OCI-LY3 (cell line): Measurements from ENCODE around the gene CAPN7.

Experiments
- H2AFZ ChIP-seq: fragments of 200-600, 300-600 bp; shearing (Covaris generic); 2 replicates; pipeline ENCODE4 v1.6.0; 2014; ENCODE audit warnings: antibody characterized with exemption, low read depth, low read length
- H3K27ac ChIP-seq: fragments of 200-600, 300-600 bp; sonication (generic); 2 replicates; pipeline ENCODE4 v1.5.1; 2014; ENCODE audit warnings: mild to moderate bottlenecking, low read length, moderate library complexity, mixed read lengths
- H3K27me3 ChIP-seq: fragments of 200-600, 300-600 bp; sonication (generic); 2 replicates; pipeline ENCODE4 v1.6.1; 2014; ENCODE audit warnings: low read depth, low read length, mixed read lengths
- H3K36me3 ChIP-seq: fragments of 200-600, 300-600 bp; sonication (generic); replicated peaks from 2 replicates; pipeline ENCODE3; 2014; ENCODE audit warnings: low read depth, low read length, mixed read lengths
- H3K4me1 ChIP-seq: fragments of 300-600, 200-600 bp; sonication (generic); 2 replicates; pipeline ENCODE4 v1.6.1; 2014; ENCODE audit warnings: low read length, mixed read lengths
- H3K4me2 ChIP-seq: fragments of 200-600, 300-600 bp; sonication (generic); 2 replicates; pipeline ENCODE4 v1.6.1; 2014; ENCODE audit warnings: low read length, mixed read lengths
- H3K4me3 ChIP-seq: fragments of 300-600, 200-600 bp; sonication (generic); 2 replicates; pipeline ENCODE4 v1.5.1; 2014; ENCODE audit warnings: antibody characterized with exemption, mild to moderate bottlenecking, low read length, moderate library complexity
- H3K79me2 ChIP-seq: fragments of 300-600, 200-600 bp; shearing (Covaris generic); 2 replicates; pipeline ENCODE4 v1.6.1; 2014; ENCODE audit warnings: mild to moderate bottlenecking, low read length, mixed read lengths
- H3K9ac ChIP-seq: fragments of 300-600, 200-600 bp; shearing (Covaris generic); 2 replicates; pipeline ENCODE4 v1.6.0; 2014; ENCODE audit warnings: mild to moderate bottlenecking, low read length, moderate library complexity
- H3K9me3 ChIP-seq: fragments of 200-600, 300-600 bp; shearing (Covaris generic); 2 replicates; pipeline ENCODE4 v1.6.1; 2014; ENCODE audit warnings: low read length, mixed read lengths; ENCODE audit not compliant: insufficient read depth
- H4K20me1 ChIP-seq: fragments of 200-600, 300-600 bp; sonication (generic); 2 replicates; pipeline ENCODE4 v1.6.1; 2016; ENCODE audit warnings: low read length, mixed read lengths; ENCODE audit not compliant: insufficient read depth
- EZH2phosphoT487 ChIP-seq: fragments of 200-600 bp; shearing (Covaris generic); IDR thresholded peaks from 2 replicates; pipeline ENCODE4 v1.6.1; 2018; ENCODE audit warnings: antibody characterized with exemption, mixed run types, low read depth
- TF ChIP-seq, protein P1 (sequence below): fragments of 200-600, 300-600 bp; sonication (generic); IDR thresholded peaks from 2 replicates; pipeline ENCODE4 v1.5.1; 2014; ENCODE audit warnings: antibody characterized with exemption, low read length, low read depth

Gene CAPN7

GRCh38 chr3:15268033-15268631 lies 62.1 kb downstream of the CAPN7 start:
- Histone ChIP-seq H2AFZ (no peak overlapping the region), H3K9ac (peak overlapping the region; percentile 63; the same call in 1 of the 2 replicates), H3K9me3 (no peaks in the 10 kb centered on the region), H3K4me3 (no peak overlapping the region), H3K4me2 (peak overlapping the region; percentile 66), H3K79me2 (peaks cover 83% of the 10 kb centered on the region), H3K27ac (peak overlapping the region; percentile 44), H3K4me1 (peaks cover 55% of the 10 kb centered on the region), H4K20me1 (peaks cover 19% of the 10 kb centered on the region; the same call in 1 of the 2 replicates), H3K36me3 (peaks cover 40% of the 10 kb centered on the region), H3K27me3 (no peaks in the 10 kb centered on the region)
- TF ChIP-seq, protein P1, sequence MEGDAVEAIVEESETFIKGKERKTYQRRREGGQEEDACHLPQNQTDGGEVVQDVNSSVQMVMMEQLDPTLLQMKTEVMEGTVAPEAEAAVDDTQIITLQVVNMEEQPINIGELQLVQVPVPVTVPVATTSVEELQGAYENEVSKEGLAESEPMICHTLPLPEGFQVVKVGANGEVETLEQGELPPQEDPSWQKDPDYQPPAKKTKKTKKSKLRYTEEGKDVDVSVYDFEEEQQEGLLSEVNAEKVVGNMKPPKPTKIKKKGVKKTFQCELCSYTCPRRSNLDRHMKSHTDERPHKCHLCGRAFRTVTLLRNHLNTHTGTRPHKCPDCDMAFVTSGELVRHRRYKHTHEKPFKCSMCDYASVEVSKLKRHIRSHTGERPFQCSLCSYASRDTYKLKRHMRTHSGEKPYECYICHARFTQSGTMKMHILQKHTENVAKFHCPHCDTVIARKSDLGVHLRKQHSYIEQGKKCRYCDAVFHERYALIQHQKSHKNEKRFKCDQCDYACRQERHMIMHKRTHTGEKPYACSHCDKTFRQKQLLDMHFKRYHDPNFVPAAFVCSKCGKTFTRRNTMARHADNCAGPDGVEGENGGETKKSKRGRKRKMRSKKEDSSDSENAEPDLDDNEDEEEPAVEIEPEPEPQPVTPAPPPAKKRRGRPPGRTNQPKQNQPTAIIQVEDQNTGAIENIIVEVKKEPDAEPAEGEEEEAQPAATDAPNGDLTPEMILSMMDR = peak; percentile 99
- TF ChIP-seq EZH2phosphoT487 = no peak

- Histone ChIP-seq H2AFZ (no peak overlapping the region), H3K27me3 (no peaks in the 10 kb centered on the region), H3K9me3 (no peaks in the 10 kb centered on the region), H3K4me3 (peak overlapping the region; percentile 28), H3K79me2 (peaks cover 79% of the 10 kb centered on the region), H3K4me1 (peaks cover 62% of the 10 kb centered on the region), H3K4me2 (peak overlapping the region; percentile 66), H3K9ac (peak overlapping the region; percentile 63), H3K27ac (peak overlapping the region; percentile 65), H3K36me3 (peaks cover 39% of the 10 kb centered on the region), H4K20me1 (peaks cover 16% of the 10 kb centered on the region; the same call in 1 of the 2 replicates)
- TF ChIP-seq, protein P1 = 0 out of 2 replicates have a peak, but pooled peaks have one; percentile 5
- TF ChIP-seq EZH2phosphoT487 = no peak
Measured at GRCh38 chr3:15269091-15269989, 63.3 kb downstream of the CAPN7 start.

DNA sequence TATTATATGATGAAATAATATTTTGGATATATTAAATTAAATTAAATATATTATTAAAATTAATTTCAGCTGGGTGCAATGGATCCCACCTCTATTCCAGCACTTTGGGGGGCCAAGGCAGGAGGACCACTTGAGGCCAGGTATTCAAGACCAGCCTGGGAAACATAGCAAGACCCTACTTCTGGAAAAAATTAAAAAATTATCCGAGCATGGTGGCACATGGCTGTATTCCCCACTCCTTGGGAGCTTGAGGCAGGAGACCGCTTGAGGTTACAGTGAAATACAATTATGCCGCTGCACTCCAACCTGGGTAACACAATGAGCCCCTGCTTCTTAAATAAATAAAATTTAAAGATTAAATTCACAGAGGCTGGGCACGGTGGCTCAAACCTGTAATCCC lies 65.0 kb downstream of the CAPN7 start:
- peak overlapping the region; percentile 49; the same call in 1 of the 2 replicates for H3K4me3 ChIP-seq

More for the DNA sequence above, 65.0 kb downstream of the CAPN7 start:
- Histone ChIP-seq H3K79me2 (peaks cover 73% of the 10 kb centered on the region), H3K9ac (peak overlapping the region; percentile 33; the same call in 1 of the 2 replicates), H3K27ac (peak overlapping the region; percentile 81), H3K4me1 (peaks cover 64% of the 10 kb centered on the region), H3K36me3 (peaks cover 40% of the 10 kb centered on the region), H3K4me2 (peak overlapping the region; percentile 76), H3K9me3 (no peaks in the 10 kb centered on the region), H4K20me1 (peaks cover 21% of the 10 kb centered on the region; the same call in 1 of the 2 replicates), H3K27me3 (no peaks in the 10 kb centered on the region), H2AFZ (no peak overlapping the region)
- TF ChIP-seq EZH2phosphoT487 = no peak
- TF ChIP-seq, protein P1 = no peak
